HG02763 (cell line): ENCODE measurements around the gene GSTO2.

Experiments used
- ATAC-seq: cut with Tn5 transposase; IDR thresholded peaks from one replicate; pipeline ENCODE4 v1.9.1; 2021; ENCODE audit warnings: mild to moderate bottlenecking, moderate library complexity; ENCODE audit not compliant: unreplicated experiment

The GSTO2 gene

GRCh38 chr10:104324221-104324686, 55.3 kb downstream of the GSTO2 start:
- no peak for ATAC-seq

- no peak for ATAC-seq
Measured at GRCh38 chr10:104324931-104325330, 55.9 kb downstream of the GSTO2 start.

DNA sequence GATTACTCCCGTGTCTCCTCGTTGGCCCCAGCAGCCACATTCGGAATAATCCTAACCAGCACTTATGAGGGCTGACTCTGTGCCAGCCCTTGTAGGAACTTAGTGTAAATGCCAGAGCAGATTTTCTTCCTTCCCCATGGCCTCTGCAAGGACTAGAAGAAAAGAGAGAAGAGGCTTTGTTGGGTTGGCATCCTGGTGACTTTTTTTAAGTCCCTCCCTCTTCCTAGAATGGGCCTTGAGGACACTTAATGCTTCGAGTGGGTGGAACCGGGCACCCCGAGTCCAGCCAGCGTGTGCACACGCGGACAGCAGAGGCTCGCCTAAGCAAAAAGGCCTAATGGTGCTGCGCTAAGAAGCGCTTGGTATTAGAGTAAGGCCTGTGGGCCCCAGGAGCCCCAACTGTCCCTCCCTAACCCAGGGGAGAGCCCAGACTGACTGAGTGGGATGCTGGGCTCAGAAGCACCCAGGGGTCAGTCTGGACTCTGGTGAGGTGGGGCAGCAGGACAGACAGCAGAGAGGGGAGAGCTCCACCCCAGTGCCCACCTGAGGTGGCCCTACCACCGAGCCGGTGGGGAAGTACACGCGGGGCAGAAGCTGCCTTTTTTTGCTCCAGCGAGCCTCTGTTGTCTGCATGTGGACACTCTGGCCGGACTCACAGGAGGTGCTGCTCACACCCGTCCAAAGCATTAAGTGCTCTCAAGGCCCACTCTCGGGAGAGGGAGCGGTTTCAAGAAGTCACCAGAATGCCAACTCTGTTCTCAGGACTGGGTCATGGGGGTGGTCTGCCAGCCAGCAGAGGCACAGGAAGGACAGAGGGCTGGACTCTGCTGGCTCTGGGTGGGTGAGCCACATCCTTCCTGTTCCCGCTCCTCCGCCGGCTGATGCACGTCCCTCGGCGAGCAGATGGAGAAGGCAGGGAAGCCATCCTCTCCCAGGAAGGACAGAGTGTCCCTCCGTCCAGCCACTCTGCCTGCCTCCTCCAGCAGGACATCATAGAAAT, 56.8 kb downstream of the GSTO2 start:
- ATAC-seq: no peak

DNA sequence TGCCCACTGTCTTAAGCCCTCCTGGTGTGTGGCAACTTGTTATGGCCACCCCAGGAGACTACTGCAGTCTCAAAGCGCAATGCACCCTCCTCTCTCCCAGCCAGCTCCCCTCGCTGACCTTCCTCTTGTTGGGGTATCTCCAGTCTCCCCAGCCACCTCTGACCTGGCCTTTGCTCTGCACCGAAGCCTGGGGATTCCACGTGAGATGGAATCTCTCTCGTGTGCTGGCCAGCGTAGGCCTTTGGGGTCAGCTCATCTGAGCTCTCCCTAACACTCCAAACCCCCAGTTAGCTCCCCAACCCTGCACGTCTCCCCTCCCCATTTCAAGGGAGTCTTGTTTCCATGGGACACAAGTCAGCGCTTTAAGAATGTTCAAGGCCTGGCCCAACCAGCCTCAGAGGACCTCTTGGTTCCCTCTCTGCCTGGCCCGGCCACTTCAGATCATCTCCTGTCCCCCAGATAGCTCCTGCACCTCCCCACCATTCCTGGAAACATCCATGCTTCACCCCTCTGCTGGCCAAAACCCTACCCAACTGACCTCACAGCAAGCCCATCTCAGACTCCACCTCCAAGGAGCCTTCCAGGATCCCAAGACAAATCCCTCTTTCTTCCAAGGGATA, 58.1 kb downstream of the GSTO2 start:
- ATAC-seq: no peak

GRCh38 chr10:104327745-104328645, 59.0 kb downstream of the GSTO2 start:
- ATAC-seq: no peak

GRCh38 chr10:104328646-104328895, 59.6 kb downstream of the GSTO2 start:
- no peak for ATAC-seq

DNA sequence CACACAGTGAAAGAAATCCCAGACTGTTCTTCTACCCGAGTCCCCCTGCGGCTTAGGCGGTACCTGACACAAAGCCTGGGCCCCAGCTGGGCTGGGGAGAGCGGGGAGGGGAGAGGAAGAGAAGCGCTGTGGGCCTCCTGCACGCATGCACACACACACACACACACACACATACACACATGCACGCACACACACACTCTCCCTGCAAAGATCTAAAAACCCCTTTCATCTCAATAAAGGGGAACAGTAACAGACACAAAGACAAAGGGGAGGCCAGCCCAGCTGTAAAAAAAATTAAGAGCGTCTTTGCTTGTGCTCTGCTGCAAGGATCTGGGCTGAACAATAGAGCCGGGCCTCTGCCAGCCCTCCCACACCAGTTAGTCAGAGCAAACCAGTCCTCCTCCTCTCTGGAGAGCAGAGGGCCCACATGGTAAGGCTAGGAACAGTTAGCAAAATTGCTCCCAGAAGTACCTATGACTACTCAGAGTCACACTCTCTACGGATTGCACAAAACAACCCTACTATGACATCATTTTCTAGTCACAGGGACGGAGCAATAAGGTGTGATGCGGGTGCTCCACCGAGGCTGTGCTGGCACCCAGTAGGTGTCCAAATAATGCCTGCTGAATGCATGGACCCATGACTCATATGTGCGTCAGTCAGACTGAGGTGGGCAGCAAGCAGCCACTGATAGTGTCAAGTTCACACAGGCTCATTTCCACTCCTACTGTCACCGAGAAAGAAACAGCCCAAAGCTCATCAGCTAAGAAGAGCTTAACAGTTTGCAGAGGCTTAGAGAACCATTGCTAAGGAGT, 60.1 kb downstream of the GSTO2 start:
- ATAC-seq: no peak

GRCh38 chr10:104329735-104330134, 60.8 kb downstream of the GSTO2 start:
- ATAC-seq: no peak

GRCh38 chr10:104330168-104331110, 61.5 kb downstream of the GSTO2 start:
- ATAC-seq: no peak

GRCh38 chr10:104331208-104331838, 62.3 kb downstream of the GSTO2 start:
- no peak for ATAC-seq

DNA sequence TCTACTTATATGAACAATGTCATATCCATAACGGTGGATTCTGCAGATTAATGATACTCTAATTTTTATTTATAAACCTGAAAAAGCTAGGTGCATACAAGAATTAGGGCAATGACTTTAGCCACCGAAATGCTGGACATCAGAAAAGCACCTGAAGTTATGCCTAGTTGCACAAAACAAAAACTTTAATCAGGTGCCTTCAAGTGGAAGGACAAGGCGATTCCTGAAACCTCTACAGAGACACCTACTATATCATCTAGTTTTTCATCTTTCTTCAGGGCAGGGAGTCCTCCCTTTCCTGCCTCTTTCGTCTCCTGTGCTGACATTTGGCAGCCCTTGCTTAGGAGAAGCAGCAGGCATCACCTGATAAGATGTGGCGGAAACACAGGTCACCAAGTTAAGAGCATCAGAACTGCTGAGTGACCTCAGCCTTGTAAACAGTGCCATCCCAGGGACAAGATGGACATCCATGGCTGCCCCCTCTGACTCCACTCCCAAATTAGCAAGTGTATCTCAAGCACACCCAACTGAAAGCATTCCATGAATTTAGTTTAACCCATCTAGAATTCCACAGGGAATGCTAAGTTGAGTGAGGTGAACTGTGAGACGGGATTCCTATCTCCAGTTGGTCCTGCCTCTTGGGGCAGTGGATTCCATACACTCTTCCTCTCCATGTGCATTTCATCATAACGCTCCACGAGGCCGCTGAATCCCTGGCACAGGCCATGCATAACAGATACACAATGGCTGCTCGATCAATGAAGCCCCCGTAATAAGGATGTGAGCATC, 63.5 kb downstream of the GSTO2 start:
- no peak for ATAC-seq

- ATAC-seq: no peak
Measured at GRCh38 chr10:104333032-104333727, 64.2 kb downstream of the GSTO2 start.

- ATAC-seq: no peak
Measured at GRCh38 chr10:104333728-104334373, 64.9 kb downstream of the GSTO2 start.

GRCh38 chr10:104334561-104334960, 65.6 kb downstream of the GSTO2 start:
- ATAC-seq: no peak

DNA sequence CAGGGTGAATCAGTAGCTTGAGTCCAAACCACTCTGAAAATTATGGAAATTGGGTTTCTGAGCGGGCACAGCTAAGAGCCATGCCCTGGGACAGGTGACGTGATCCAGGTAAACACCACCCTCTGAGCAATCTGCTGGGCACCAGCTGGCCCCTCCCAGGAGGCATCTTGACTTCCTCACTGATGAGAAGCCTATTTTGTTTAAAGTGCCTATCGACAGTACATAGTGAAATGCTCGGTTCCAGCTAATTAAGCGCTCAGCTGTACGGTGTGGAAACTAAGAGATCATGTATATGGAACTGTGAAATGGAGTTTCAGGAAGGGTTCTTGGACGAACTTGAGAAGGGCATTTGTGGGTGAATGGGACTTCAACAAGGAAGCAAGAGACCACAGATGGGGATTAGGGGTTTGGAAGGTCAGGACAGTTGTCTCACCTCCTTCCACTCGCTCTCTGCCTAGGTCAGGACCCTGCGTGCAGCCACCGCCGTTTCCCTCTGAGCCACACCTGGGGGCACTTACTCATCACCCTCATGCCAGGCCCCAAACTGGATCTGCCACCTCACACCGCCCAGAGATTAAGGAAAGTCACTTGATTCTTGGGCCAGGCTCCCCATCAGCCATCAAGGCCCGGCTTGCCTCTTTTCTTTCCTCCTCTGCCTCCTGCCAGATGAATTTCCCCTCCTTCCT, 66.1 kb downstream of the GSTO2 start:
- no peak for ATAC-seq

DNA sequence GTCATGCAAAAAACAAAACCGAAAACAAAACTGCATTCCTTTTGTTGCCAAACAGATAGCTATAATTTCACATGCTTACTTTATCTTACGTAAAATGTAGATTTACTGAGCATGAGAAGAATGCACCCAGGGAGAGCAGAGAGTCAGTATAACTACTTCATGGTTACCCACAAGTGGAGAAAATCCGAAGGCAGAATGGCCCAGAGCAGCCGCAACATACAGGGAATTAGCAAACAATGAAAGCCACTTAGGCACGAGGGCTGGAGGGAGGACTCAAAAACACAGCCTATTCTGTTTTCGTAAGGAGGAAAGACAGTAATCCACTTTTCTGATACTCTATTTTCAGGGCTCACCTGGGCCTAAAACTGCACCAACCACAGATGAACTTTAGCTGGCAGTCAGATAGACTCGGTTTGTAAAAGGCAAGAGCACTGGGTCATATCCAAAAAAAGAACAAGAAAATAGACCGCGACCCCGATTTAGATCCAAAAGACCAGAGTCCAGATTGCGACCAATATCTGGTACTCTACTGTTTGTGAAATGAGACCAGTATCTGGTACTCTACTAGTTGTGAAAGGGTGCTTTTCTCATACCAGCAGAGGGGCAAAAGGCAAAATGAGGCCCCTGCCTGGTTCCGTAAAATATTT, 68.0 kb downstream of the GSTO2 start:
- ATAC-seq: no peak
